GM21528 (cell line): ENCODE data around the gene SEC11A.
"Not testable (repeated sequence)": the region's sequence is repeated elsewhere in the genome, so short reads cannot be mapped to it uniquely, and the experiment has no call there.

Experiments
- ATAC-seq: cut with Tn5 transposase; IDR thresholded peaks from one replicate; pipeline ENCODE4 v1.9.1; 2021; ENCODE audit warnings: mild to moderate bottlenecking, moderate library complexity; ENCODE audit not compliant: unreplicated experiment, low FRiP score

The SEC11A gene

DNA sequence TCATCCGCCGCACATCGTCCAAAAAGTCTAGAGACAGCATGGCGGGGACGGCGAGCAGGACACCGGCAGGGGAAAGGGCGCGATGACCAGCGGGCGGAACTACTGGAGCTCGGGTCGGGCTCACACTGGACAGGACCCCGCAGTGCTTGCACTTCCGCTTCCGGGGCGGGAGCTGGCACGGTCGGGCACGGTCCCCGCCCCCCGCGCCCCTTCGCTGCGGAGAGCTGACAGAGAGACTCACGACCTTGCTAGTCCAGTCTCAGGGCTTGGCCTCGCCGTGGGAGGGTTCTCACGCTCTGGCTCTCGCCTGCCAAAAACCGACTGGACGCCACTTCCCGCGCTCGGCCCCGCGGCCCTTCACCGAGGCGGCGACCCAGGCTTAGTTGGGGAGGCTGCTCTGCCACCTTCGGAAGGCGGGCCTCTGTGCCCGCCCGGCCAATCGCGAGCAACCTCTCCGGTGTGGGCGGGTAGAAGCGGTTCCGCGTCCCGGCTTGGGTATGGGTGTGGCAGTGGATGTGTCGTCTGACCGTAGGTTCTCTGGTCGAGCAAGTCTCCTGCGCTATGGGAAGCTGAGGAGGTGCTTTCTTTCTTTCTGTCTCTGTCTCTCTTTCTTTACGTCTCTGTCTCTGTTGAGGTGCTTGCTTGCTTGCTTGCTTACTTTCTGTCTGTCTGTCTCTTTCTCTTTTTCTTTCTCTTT is at the start of gene SEC11A:
Gene SEC11A, minus strand, starts transcription at position 104 of the 697 bp plus-strand sequence. Its CDS starts 64 bp downstream, at position 40.
- ATAC-seq = peak; percentile 96

GRCh38 chr15:84765675-84766074 is 49.7 kb upstream of the SEC11A start:
- ATAC-seq = no peak

- ATAC-seq = no peak
These were observed 49.0 kb upstream of the SEC11A start for GRCh38 chr15:84764989-84765388.

DNA sequence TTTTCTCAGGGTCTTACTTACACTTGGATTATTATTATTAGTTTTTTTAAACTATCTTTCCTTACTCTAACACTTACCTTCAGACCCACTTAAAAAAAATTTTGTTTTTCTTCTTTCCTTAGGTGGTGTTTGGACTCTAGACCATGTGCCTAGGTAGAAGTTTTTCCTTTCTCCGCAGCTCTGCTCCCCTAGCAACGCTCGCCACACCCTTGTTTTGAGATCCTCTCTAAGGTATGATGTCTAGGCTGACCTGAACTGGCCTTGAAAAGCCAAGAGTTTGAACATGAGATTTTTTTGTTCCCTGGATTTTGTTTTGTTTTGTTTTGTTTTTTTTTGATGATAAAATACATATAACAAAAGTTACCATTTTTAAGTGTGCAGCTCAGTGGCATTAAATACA is 48.6 kb upstream of the SEC11A start:
- ATAC-seq = no peak

- ATAC-seq = no peak
These were observed 47.1 kb upstream of the SEC11A start for GRCh38 chr15:84762840-84763572.

GRCh38 chr15:84761607-84762131 is 45.7 kb upstream of the SEC11A start:
- no peak for ATAC-seq

GRCh38 chr15:84760219-84760618 is 44.3 kb upstream of the SEC11A start:
- no peak for ATAC-seq

GRCh38 chr15:84759018-84759417 is 43.1 kb upstream of the SEC11A start:
- ATAC-seq = no peak

- no peak for ATAC-seq
These were observed 40.0 kb upstream of the SEC11A start for GRCh38 chr15:84755736-84756527.

DNA sequence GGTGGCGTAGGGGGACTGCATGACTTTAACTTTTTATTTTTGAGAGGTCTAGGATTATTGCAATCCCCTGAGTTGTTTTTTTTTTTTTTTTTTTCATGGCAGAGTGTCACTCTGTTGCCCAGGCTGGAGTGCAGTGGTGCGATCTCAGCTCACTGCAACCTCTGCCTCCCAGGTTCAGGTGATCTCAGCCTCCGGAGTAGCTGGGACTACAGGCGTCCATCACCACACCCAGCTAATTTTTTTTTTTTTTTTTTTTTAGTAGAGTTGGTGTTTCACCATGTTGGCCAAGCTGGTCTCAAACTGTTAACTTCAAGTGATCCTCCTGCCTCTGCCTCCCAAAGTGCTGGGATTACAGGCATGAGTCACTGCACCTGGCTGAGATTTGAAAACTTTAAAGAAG is 39.0 kb upstream of the SEC11A start:
- not testable (repeated sequence) for ATAC-seq

DNA sequence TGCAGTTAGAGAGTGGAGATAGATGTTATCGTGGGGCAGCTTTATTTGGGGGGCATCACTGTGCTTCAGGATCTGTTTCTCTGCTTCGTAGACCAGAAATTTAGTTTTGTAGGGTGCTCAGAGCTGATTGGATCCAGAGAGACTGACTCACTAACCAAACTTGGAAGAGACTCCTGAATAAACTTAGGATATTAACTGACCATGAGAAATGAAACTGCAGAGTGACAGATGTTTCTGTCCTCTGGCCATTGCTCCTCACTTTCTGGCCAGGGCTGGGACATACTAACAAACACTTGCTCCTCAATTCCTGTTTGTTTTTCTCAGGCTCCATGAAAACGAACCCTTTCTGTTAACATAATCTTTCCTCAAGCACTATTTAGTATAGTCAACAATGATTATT is 36.8 kb upstream of the SEC11A start:
- ATAC-seq = no peak

DNA sequence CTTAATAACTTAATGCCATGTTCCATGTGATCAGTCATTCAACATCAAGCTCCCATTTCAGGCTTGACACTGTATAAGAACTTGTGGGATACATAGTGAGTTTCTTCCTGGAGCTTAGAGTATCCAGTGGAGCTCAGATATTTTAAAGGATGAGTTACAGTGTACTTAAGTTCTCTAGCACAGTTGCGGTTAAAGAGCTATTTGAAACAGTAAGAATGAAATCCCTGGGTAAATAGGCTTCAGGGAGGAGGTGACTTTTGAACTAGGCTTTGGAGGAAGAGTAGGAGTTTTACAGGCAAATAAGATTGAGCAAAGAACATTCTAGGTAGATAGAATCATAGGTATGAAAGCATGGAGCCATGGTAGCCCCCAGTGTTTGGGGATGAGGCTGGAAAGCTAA is 36.3 kb upstream of the SEC11A start:
- ATAC-seq = no peak

GRCh38 chr15:84751721-84752120 is 35.8 kb upstream of the SEC11A start:
- not testable (repeated sequence) for ATAC-seq

DNA sequence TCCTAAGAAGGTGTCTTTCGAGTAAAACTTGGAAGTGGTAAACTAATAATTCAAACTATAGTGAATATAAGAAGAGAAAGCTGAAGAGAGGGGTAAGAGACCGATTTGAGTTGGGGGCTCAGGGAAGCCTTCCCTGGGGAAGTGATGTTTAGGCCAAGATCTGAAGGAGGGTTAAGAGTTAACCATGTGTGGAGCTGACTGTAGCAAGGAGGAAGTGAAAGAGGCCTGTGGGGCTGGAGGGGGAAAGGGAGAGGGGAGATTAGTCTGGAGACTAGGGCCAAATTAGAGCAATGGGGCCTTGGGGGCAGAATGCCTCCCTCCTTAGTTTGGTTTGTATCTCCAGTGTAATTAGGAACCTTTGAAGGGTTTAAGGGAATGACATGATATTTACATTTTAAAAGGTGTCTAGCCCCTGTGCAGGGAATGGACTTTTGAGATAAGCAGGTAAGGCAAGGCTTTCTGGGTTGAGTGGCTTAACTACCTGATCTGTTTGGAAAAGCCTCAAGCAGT is 34.7 kb upstream of the SEC11A start:
- peak; percentile 28 for ATAC-seq

DNA sequence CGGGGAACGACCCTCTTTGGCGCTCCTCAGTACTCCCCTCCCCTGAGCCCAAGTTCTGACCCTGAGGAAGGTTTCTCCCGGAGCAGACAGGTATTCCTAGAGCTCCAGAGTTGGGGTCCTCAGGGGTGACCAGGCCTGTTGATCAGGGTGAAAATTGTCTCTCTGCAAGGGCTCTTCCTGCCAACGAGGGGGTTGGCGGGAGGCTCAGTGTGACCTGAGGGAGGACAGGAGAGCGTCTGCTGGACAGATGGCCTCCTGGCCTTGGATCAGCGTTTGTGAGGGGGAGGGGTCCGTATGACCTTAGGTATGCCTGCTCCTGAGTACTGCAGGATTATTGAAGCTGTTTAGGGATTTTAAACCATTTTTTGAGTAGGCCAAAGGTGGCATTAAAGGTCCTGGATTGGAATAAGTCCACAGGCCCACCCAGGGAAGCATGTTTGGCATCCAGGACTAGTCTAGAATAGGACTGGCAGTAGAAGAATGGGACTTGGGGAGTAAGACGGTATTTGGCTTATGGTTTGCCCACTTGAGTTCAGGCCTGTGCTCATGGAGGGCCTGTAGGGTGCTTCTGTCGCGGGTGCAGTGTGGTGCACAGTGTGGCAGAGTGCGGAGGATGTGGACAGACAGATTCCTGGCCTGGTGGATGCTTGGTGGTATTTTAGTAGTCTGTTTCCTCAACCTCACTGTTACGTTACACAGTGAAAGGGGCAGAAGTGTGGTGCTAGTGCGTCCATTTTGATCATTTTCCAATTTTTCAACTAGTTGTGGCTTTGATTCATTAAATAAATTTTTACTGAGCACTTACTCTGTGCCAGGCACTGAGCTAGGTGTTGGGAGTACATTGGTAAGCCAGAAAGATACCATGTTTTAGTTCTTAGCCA is 33.4 kb upstream of the SEC11A start:
- ATAC-seq = peak; percentile 21

GRCh38 chr15:84748274-84749110 is 32.6 kb upstream of the SEC11A start, which contains the start of gene ZNF592:
Gene ZNF592 (plus strand): TSS chr15:84748592. CDS start chr15:84782676, 34,084 bp downstream.
- ATAC-seq = peak; percentile 53

- ATAC-seq = peak; percentile 57
These were observed 31.7 kb upstream of the SEC11A start for GRCh38 chr15:84747416-84748273.

DNA sequence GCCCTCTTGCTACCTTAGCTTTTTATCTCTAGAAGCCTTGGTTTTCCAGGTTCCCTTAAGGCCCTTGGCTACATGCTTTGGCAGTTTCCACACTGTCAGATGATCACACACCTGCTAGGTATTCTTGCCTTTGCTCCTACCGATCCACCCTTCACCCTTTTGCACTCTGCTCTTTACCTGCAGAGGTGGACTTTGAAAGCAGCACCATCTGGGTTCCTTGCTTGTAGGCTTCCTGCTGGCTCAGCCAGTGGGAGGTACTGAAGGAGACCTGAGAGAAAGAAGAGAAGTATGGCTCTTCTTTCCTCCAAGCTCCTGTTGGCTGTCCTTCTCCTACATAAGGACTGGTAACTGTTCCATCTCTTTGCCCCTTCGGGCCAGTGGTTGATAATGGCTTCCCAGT is 25.2 kb upstream of the SEC11A start:
- ATAC-seq = no peak
